ENCODE results near the gene PDE4D. TPM values are rescaled to one million over a fixed set of nuclear protein-coding genes. Genes with fewer than 3 reads are reported as not detected.

PDE4D gene
- total RNA-seq, 6 experiments from 2014 or later = 1.6 to 10.3 (median 5.6) TPM

DNA sequence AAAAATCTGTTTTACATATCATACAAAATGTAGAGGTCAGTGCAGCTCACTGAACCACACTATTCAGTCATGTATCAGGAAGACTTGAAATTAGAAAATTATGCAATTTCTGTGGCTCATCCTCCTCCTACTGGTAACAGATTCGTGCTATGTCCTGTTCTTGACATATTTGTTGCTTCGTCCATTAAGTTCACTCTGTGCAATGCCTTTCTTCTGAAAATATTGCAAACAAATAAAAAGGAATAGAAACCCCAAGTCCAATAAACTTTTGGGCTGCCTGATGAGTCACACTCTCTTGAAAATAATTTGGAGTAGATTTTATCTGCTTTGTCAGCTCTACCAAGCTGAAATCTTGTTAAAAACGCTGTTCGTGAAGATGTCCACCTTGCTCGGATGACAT is 919.4 kb downstream of the PDE4D start:
- Histone ChIP-seq H3K36me3 (no peaks in the 10 kb centered on the region), H3K27me3 (no peaks in the 10 kb centered on the region), H3K9me3 (no peaks in the 10 kb centered on the region), H3K27ac (no peak overlapping the region), H3K4me1 (no peaks in the 10 kb centered on the region), H3K4me3 (no peak overlapping the region)
- 85% methylated on average over 5 of the region's 5 CpGs for WGBS (ENCODE audit: insufficient coverage, low coverage, low lambda C conversion rate, missing lambda C conversion rate)
- TF ChIP-seq CTCF (IDR thresholded peaks at IDR 0.05) (no peak), POLR2A (IDR thresholded peaks at IDR 0.05) (no peak)
- intact Hi-C loops (cut with DNase I) = no loop called here
- no peak for DNase-seq
- ATAC-seq = no peak

- ATAC-seq = no peak
- TF ChIP-seq CTCF (IDR thresholded peaks at IDR 0.05) = no peak
- TF ChIP-seq POLR2A (IDR thresholded peaks at IDR 0.05) = no peak
- 14% methylated on average over 1 of the region's 1 CpG for WGBS (ENCODE audit: insufficient coverage, low coverage, low lambda C conversion rate, missing lambda C conversion rate)
- DNase-seq = no peak
- intact Hi-C loops (cut with DNase I) = no loop called here
- Histone ChIP-seq H3K27me3 (no peaks in the 10 kb centered on the region), H3K4me1 (no peaks in the 10 kb centered on the region), H3K9me3 (no peaks in the 10 kb centered on the region), H3K4me3 (no peak overlapping the region), H3K36me3 (no peaks in the 10 kb centered on the region), H3K27ac (no peak overlapping the region)
Measured at GRCh38 chr5:58972301-58972700, 921.2 kb downstream of the PDE4D start.

GRCh38 chr5:58970766-58971165 is 922.8 kb downstream of the PDE4D start:
- H3K27ac ChIP-seq = no peak overlapping the region
- H3K4me3 ChIP-seq = no peak overlapping the region
- 54% methylated on average over 2 of the region's 2 CpGs for WGBS (ENCODE audit: insufficient coverage, low coverage, low lambda C conversion rate, missing lambda C conversion rate)
- H3K9me3 ChIP-seq = no peaks in the 10 kb centered on the region
- TF ChIP-seq POLR2A (IDR thresholded peaks at IDR 0.05) (no peak), CTCF (IDR thresholded peaks at IDR 0.05) (no peak)
- no peaks in the 10 kb centered on the region for H3K27me3 ChIP-seq
- DNase-seq = no peak
- no peaks in the 10 kb centered on the region for H3K36me3 ChIP-seq
- intact Hi-C loops (cut with DNase I) = no loop called here
- no peak for ATAC-seq
- no peaks in the 10 kb centered on the region for H3K4me1 ChIP-seq

GRCh38 chr5:58969795-58970194 is 923.7 kb downstream of the PDE4D start:
- no peaks in the 10 kb centered on the region for H3K36me3 ChIP-seq
- no peaks in the 10 kb centered on the region for H3K9me3 ChIP-seq
- no peak for DNase-seq
- H3K27ac ChIP-seq = no peak overlapping the region
- TF ChIP-seq CTCF (IDR thresholded peaks at IDR 0.05) (no peak), POLR2A (IDR thresholded peaks at IDR 0.05) (no peak)
- no peaks in the 10 kb centered on the region for H3K27me3 ChIP-seq
- 75% methylated on average over 2 of the region's 2 CpGs for WGBS (ENCODE audit: insufficient coverage, low coverage, low lambda C conversion rate, missing lambda C conversion rate)
- no peaks in the 10 kb centered on the region for H3K4me1 ChIP-seq
- ATAC-seq = no peak
- intact Hi-C loops (cut with DNase I) = no loop called here
- H3K4me3 ChIP-seq = no peak overlapping the region

DNA sequence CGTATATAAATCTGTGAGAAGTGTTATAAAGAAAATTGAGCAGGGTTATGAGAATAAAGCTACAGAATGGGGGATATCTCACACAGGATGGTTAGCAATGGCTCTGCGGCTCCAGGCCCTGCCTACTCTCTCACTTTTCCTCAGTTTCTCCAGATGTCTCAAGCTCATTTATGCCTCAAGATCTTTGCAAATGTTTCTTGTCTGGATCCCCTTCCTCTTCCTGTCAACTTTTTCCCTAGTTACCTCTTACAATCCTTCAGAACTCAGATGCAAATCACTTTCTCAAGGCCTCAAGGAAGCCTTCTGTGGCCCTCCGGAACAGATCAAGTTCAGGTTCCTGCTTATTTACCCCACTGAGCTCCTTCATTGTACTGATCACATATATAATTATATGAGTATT is 924.3 kb downstream of the PDE4D start:
- no peak for TF ChIP-seq POLR2A (IDR thresholded peaks at IDR 0.05)
- no peak for TF ChIP-seq CTCF (IDR thresholded peaks at IDR 0.05)
- ATAC-seq = no peak
- DNase-seq = no peak

More for the DNA sequence above, 924.3 kb downstream of the PDE4D start:
- intact Hi-C loops (cut with DNase I) = no loop called here
- no peaks in the 10 kb centered on the region for H3K27me3 ChIP-seq
- H3K4me1 ChIP-seq = no peaks in the 10 kb centered on the region
- H3K9me3 ChIP-seq = no peaks in the 10 kb centered on the region
- H3K27ac ChIP-seq = no peak overlapping the region
- WGBS (ENCODE audit: insufficient coverage, low coverage, low lambda C conversion rate, missing lambda C conversion rate) = 79% methylated on average over 3 of the region's 3 CpGs
- H3K36me3 ChIP-seq = no peaks in the 10 kb centered on the region
- no peak overlapping the region for H3K4me3 ChIP-seq

Measured in right lobe of liver (tissue), 6 donors.